Heart left ventricle (tissue), 13 donors: ENCODE data around the gene CPA4.

Experiments
- POLR2A ChIP-seq, 2 donors: fragments of 450-650 bp; IDR thresholded peaks; one replicate each; pipeline ENCODE4 v1.6.1; 2017; ENCODE audit warnings: antibody characterized with exemption in 2 of 2, mild to moderate bottlenecking in 2 of 2, moderate library complexity in 2 of 2
- TF ChIP-seq, protein P1 (sequence below), 12 donors: fragments of 200-600 bp; sonication (generic) in 4 of 12; IDR thresholded peaks; one replicate each; pipeline versions ENCODE4 v1.5.0 to v1.8.0; 2018 to 2022; ENCODE audit warnings: antibody characterized with exemption in 12 of 12, mild to moderate bottlenecking in 5 of 12
- donor health status: ischemic (EF 13 %, LVEDD 7.1; RV severe dilation, severe dysfunction).
- donor health status: DM: no; HTN: yes; CAD: no.
- donor health status: DM: no; HTN: no; CAD: no.
- donor health status: ischemic (EF 25% LVEDD 6.9; RV normal size, moderate dysfunction).
- donor health status: ischemic (EF 25% LVEDD 5.7; RV mildly dilated, moderate dysfunction).
- donor health status: ischemic (EF 35%, LVEDD 5.7; RV mildly dilated, moderate dysfunction).
- donor health status: nonischemic (EF 11% LVEDD 7.7; RV severe dilation, severe dysfunction).
- donor health status: DM: yes; HTN: yes; CAD: no.
- donor health status: PGD.
- donor health status: ischemic (EF 29% LVEDD 5.4; RV normal size, mild dysfunction).
- donor health status: nonischemic (EF 23%, LVEDD 6.1; RV moderate dilation, normal function).

- TF ChIP-seq, protein P1, sequence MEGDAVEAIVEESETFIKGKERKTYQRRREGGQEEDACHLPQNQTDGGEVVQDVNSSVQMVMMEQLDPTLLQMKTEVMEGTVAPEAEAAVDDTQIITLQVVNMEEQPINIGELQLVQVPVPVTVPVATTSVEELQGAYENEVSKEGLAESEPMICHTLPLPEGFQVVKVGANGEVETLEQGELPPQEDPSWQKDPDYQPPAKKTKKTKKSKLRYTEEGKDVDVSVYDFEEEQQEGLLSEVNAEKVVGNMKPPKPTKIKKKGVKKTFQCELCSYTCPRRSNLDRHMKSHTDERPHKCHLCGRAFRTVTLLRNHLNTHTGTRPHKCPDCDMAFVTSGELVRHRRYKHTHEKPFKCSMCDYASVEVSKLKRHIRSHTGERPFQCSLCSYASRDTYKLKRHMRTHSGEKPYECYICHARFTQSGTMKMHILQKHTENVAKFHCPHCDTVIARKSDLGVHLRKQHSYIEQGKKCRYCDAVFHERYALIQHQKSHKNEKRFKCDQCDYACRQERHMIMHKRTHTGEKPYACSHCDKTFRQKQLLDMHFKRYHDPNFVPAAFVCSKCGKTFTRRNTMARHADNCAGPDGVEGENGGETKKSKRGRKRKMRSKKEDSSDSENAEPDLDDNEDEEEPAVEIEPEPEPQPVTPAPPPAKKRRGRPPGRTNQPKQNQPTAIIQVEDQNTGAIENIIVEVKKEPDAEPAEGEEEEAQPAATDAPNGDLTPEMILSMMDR (IDR thresholded peaks at IDR 0.05) = no peak
- no peak for TF ChIP-seq POLR2A (IDR thresholded peaks at IDR 0.05)
Observed at GRCh38 chr7:130288829-130289228, 4.1 kb upstream of the CPA4 start.
